ENCODE results near the gene CMYA5. TPM values are rescaled to one million over a fixed set of nuclear protein-coding genes. Genes with fewer than 3 reads are reported as not detected.

Gene CMYA5
- total RNA-seq, 1 experiment from 2014 or later, result 0.22 TPM

DNA sequence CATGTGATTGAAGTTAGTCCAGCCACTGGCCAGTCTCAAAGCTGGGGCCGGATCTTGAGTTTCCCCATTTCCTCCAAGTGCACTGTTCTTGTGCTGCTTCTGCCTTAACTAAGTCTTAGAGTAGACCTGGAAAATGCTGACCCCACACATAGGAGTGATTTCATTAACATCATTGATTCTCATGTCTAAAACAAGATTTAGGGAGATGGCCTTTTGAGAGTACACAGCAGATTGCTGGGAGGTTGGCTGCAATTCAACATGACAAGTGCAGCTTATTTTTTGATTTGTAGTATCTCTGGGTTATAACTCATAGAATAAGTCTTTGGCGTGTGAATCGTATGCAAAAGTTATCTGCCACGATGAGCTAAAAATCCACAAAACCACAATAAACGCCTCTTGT is 131.0 kb downstream of the CMYA5 start:
- ATAC-seq, result no peak
- Histone ChIP-seq H3K79me2 (ENCODE audit: insufficient read depth, low read length) (no peaks in the 10 kb centered on the region), H2AFZ (ENCODE audit: low read depth, low read length, poor library complexity, severe bottlenecking) (no peak overlapping the region), H3K36me3 (ENCODE audit: control insufficient read depth in 1 of 2, insufficient read depth in 2 of 2, low read length in 2 of 2) (no peaks in the 10 kb centered on the region), H3K4me1 (ENCODE audit: control insufficient read depth in 1 of 2, insufficient read depth in 2 of 2, low read length in 2 of 2) (no peaks in the 10 kb centered on the region), H3K27ac (ENCODE audit: low read depth, low read length) (no peak overlapping the region), H3K27me3 (ENCODE audit: insufficient read depth, low read length) (no peaks in the 10 kb centered on the region), H3K4me2 (ENCODE audit: low read length) (no peak overlapping the region), H3K4me3 (replicated peaks in 1 of 2; ENCODE audit: low read depth in 1 of 2, low read length in 2 of 2) (no peak overlapping the region), H3K9me2 (ENCODE audit: insufficient read depth) (no peaks in the 10 kb centered on the region), H3K9ac (ENCODE audit: low read length) (no peak overlapping the region), H3K9me3 (ENCODE audit: control insufficient read depth in 1 of 2, insufficient read depth in 1 of 2, low read depth in 1 of 2, low read length in 2 of 2) (no peaks in the 10 kb centered on the region), H4K20me1 (ENCODE audit: insufficient read depth) (no peaks in the 10 kb centered on the region)
- no TSS peak for BruUV-seq (replicated peaks)
- ChIA-PET POLR2A (no interaction called here), RAD21 (ENCODE audit: low non-redundant PET in 1 of 2, low total read pairs in 2 of 2, uncharacterized antibody in 2 of 2, unreplicated experiment in 2 of 2) (no interaction called here), CTCF (no interaction called here)
- intact Hi-C loops (cut with micrococcal nuclease), result no loop called here
- TF ChIP-seq REST (IDR thresholded peaks at IDR 0.05; ENCODE audit: low read depth) (no peak), EZH2phosphoT487 (IDR thresholded peaks at IDR 0.05; ENCODE audit: borderline replicate concordance) (no peak), CBX3 (IDR thresholded peaks at IDR 0.05; ENCODE audit: low read depth) (no peak), EGR1 (IDR thresholded peaks at IDR 0.05; ENCODE audit: low read depth) (no peak), ELF1 (IDR thresholded peaks at IDR 0.05; ENCODE audit: borderline replicate concordance, low read depth) (no peak)
- no peak for DNase-seq (ENCODE audit: low read depth, low spot score)

GRCh38 chr5:79824444-79824843 is 134.8 kb downstream of the CMYA5 start:
- ChIA-PET CTCF (no interaction called here), RAD21 (ENCODE audit: low non-redundant PET in 1 of 2, low total read pairs in 2 of 2, uncharacterized antibody in 2 of 2, unreplicated experiment in 2 of 2) (no interaction called here), POLR2A (no interaction called here)
- intact Hi-C loops (cut with micrococcal nuclease), result no loop called here
- Histone ChIP-seq H3K4me2 (ENCODE audit: low read length) (no peak overlapping the region), H3K9ac (ENCODE audit: low read length) (no peak overlapping the region), H3K9me3 (ENCODE audit: control insufficient read depth in 1 of 2, insufficient read depth in 1 of 2, low read depth in 1 of 2, low read length in 2 of 2) (no peaks in the 10 kb centered on the region), H3K36me3 (ENCODE audit: control insufficient read depth in 1 of 2, insufficient read depth in 2 of 2, low read length in 2 of 2) (no peaks in the 10 kb centered on the region), H3K4me3 (replicated peaks in 1 of 2; ENCODE audit: low read depth in 1 of 2, low read length in 2 of 2) (no peak overlapping the region), H3K4me1 (ENCODE audit: control insufficient read depth in 1 of 2, insufficient read depth in 2 of 2, low read length in 2 of 2) (no peaks in the 10 kb centered on the region), H3K27me3 (ENCODE audit: insufficient read depth, low read length) (no peaks in the 10 kb centered on the region), H2AFZ (ENCODE audit: low read depth, low read length, poor library complexity, severe bottlenecking) (no peak overlapping the region), H4K20me1 (ENCODE audit: insufficient read depth) (no peaks in the 10 kb centered on the region), H3K79me2 (ENCODE audit: insufficient read depth, low read length) (no peaks in the 10 kb centered on the region), H3K9me2 (ENCODE audit: insufficient read depth) (no peaks in the 10 kb centered on the region), H3K27ac (ENCODE audit: low read depth, low read length) (no peak overlapping the region)
- no TSS peak for BruUV-seq (replicated peaks)
- DNase-seq (ENCODE audit: low read depth, low spot score) (no peak), ATAC-seq (no peak)
- TF ChIP-seq EZH2 (IDR thresholded peaks at IDR 0.05) (no peak), SIN3A (IDR thresholded peaks at IDR 0.05; ENCODE audit: low read depth) (no peak), CEBPB (IDR thresholded peaks at IDR 0.05; ENCODE audit: low read depth) (no peak), JUND (IDR thresholded peaks at IDR 0.05) (no peak), POLR2AphosphoS5 (IDR thresholded peaks at IDR 0.05; ENCODE audit: low read depth, low read length) (no peak)

All from HCT116 (cell line).